GM19438 (cell line): ENCODE results near the gene HIP1.
"Not testable (repeated sequence)": the region's sequence is repeated elsewhere in the genome, so short reads cannot be mapped to it uniquely, and the experiment has no call there.

Source experiments
- ATAC-seq: cut with Tn5 transposase; IDR thresholded peaks from one replicate; pipeline ENCODE4 v1.9.1; 2021; ENCODE audit warnings: low read depth; ENCODE audit not compliant: unreplicated experiment

HIP1 gene

DNA sequence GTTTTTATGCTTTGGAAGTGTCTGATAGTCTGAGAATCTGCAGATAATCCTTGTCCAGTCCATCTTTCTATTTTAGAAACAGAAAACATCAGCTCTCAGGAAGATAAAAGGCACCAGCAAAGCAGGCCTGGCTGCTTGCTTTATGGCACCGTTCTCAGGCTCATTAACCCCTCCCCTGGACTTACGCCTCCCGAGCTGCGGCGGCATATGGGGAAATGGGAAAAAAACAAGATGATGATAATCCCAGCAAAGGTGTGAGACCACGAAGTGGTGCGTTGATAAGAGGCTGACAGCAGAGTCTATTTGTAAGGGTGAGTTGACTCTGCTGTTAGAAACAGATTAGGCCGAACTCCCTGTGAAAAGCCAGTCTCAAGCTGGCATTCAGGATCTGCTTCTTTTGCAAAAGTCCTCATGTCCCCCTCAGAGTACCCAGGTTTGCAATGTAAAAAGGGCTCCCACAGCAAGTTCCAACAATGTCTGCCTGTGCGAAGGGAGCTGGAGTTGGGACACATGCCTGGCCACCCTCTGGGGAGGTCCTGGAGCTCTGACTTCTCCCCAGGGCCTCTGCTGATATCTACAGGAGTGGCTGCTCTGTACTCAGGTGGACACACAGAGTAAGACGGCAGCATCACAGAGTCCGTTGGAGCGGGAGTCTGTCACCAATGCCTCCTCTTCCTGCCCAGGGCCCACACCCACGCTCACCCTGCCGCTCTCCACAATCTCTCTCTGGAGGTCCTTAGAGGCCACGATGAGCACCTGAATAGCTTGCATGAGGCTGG is 192.3 kb downstream of the HIP1 start:
- no peak for ATAC-seq

DNA sequence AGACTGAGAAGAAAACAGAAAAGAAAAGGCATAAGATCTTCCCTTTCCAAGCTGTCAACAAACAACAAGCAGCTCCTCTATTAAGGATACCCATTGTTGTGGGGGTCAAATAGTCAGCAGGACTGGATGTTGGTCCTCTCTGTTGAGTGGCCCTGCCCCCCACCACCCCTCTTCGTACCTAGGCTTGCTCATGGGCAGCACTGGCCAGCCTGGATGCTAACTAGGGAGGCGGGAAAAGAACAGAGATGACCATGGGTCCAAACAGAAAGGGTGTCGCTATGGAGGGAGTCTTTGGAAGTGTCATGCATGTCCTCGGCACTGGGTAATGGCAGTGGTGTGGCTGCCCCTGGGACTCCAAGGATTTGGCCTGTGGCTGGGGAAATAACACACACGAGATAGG is 201.0 kb downstream of the HIP1 start:
- no peak for ATAC-seq

DNA sequence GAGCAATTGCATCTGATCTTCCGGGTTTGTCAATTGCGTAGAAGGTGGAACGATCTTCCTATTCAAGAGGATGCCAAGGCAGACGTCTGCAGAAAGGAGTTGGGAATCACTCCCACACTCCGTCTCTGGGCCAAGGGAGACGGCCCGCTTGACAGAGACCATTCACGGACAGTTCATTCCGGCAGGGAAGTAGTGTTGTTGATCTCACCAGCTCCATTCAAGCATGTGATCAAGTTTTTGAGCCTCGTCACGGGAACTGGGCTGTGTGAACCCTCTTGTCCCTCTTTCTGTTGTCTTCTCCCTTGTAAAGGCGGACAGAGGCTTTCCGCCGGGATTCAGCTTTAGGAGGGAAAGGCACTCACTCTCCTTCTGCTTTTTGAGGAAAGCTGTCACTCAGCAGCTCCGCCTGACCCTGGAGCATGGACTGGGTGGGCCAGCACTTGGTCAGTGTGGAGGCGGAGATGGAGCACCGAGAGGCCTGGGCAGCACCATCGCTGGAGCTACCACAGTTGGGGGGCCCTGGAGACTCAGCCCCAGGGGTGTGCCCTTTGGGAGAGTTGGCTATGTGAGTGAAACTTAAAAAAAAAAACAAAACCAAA is 201.7 kb downstream of the HIP1 start:
- ATAC-seq = no peak

DNA sequence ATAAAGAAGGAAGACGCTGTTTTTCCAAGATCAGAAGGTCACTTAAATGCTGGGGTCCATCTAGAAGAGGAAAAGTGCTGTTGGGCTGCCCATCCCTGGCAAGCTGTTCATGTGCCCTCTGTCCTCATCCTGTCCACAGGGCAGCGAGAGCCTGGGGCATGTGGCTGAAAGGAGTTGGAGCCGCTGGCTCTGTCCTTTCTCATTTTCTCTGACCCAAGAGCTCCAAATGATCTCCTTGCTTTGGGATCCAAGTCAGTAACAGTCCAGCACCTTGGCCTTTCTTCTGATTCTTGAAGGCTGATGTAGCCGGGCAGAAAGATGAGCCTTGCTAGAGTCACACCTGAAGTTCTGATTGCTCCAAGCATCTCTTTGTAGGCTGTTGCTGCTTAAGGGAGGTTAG is 202.2 kb downstream of the HIP1 start:
- no peak for ATAC-seq

DNA sequence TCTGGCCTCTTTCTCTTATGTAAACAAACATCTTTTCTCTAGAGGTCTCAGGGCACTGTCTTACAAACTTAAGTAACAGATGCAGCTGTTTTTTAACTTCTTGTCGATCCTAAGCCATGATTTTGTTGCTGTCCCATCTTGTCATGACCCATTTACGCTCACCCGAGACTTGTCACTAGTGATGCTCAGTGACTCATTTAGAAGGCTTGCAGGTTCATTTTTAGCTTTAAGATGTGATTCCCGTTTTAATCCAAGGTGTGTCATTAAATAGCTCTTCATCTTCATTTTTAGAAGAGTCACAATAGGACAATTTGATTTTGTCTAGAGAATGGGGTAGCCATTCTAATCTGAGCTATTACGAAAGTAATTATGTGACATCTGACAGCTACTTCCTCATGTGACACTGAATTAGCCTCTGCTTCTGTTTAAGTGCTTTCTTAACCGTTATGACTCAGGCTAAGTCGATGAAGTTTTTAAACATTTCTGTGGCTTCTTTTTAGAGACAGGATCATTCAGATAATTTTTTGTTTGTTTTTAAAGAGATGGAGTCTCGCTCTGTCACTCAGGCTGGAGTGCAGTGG is 203.9 kb downstream of the HIP1 start:
- no peak for ATAC-seq

DNA sequence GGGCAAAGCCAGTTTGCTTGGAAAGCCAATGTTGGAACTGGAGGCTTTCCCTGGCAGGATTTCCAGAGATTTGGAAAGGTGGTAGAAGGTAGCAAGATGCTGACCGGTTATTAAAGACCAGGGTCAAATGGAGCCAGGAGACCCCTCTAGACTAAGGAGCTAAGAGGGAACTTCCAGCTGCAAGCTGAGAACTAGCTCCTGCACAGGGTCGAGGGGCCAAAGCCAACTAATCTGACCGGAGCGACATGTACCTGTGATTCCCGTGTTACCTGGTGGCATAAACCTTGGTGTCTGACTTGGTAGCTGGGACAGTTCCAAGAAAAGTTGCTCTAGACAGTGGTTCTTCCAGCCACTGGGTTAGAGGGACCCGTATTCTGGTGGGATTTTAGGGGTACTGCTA is 204.8 kb downstream of the HIP1 start:
- ATAC-seq = no peak

DNA sequence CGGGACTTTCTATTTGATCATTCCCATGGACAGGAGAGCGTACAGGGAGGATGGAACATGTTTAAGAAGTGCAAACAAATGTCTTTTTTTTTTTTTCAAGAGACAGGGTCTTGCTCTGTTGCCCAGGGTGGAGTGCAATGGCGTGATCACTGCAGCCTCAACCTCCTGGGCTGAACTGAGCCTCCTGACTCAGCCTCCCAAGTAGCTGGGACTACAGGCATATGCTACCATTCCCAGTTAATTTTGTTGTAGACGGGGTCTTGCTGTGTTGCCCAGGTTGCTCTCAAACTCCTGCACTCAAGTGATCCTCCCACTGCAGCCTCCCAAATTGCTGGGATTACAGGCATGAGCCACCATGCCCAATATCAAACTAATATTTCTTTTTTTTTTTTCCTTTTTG is 206.1 kb downstream of the HIP1 start:
- no peak for ATAC-seq

DNA sequence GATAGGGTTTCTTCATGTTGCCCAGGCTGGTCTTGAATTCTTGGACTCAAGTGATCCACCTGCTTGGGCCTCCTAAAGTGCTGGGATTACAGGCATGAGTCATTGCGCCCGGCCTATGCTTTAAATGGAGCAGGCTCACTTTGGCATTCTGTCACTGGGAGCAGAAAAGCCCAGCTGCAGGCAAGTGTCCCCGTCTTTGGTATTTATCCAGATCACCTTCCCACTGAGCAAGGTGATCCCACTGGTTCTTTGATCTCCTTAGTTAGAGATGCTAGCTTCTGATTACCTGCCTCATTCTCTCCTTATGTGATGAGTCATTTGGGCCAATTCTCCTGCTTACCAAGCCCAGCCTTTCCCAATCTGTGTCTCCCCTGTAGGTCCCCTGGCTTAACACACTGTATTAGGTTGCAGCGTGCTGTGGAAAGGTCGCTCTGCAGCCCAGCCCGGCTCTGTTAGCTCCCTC is 207.4 kb downstream of the HIP1 start:
- ATAC-seq = no peak

DNA sequence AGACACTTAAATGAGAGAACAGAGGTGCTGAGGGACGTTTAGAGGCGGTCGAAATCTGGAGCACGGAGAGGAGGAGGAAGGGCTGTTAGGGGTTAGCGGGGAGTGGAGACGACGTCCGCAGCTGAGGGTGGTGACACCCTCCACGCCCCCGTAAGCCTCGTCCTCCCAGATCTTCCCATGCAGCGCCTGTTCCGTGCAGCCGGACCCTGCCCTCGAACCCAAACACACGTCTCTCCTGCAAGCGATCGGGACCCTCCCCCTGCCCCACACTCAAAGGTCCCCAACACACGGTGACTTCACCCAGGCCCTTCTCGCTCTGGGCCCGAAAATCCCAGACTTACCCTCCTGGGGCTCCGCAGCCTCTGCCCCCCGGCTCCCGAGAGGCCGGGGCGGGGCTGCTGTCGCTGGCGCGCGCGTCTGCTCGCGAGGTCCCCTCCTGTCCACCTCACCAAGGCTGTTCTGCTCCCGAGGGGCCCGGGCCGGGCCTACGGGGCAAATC is 211.5 kb downstream of the HIP1 start:
- peak; percentile 4 for ATAC-seq

DNA sequence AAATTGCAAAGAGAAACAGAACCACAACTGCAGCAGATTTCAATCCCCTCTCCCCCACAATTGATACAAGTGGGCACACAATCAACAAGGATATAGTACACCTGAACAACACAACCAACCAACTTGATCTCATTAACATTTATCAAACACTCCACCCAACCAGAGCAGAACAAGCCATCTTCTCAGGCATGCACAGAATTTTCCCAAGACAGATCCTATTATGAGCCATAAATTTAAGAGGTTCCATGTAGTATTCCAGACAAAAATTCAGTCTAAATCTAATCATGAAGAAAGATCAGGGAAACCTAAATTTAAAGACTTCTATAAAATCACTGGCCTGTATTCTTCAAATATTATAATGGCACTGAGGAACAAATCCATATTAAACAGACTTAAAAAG is 217.0 kb downstream of the HIP1 start:
- ATAC-seq = not testable (repeated sequence)

DNA sequence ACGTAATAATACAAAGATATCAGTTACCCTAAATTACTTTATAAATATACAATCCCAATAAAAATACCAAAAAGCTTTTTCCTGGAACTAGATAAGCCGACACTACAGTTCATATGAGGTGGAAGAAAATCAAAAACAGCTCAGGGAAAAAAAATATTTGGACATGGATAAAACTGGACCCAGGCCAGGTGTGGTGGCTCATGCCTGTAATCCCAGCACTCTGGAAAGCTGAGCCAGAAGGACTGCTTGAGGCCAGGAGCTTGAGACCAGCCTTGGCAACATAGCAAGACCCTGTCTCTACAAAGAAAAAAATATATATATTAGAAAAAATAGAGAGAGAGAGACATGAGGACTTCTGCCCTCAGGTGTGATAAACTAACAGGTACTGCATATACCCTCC is 219.9 kb downstream of the HIP1 start:
- not testable (repeated sequence) for ATAC-seq

DNA sequence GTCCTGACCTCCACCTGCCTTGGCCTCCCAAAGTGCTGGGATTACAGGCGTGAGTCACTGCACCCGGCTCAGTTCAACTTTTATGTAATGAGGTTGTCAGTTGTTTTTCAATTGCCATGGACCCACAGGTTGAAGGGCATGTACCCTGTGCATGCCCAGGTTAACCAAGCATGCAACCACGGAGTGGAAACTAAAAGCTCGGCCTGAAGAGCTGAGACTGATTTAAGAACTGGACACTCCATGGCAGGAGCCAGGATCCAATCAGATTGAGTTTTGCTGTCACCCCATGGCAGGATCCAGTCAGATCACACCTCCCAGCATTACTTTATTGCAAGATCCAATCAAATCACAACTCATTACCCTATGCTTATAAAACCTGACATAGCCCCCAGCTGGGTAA is 229.7 kb downstream of the HIP1 start:
- ATAC-seq = not testable (repeated sequence)

DNA sequence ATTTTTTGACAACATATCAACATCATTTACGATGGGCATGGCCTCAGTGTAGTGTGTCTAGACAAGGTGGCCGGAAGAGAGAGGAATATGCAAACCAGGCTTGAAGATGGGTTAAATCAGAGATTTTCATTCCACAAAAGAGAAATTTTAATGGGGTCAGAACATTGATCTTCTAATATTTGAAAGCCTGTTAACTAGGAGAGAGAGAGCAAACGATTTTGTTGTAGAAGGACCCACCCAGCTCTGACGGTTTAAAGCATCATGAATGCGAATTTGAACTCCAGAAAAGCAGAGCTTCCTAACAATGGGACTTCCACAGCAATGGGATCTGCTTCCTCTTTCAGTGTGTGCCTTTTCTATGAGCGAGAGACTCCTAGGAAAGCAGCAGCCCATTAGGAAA is 246.7 kb downstream of the HIP1 start, which contains the start of gene SPDYE5:
TSS of gene SPDYE5 (plus strand) at position 301 of the 400 bp plus-strand sequence. CDS start 1,728 bp downstream, outside the sequence.
- not testable (repeated sequence) for ATAC-seq

DNA sequence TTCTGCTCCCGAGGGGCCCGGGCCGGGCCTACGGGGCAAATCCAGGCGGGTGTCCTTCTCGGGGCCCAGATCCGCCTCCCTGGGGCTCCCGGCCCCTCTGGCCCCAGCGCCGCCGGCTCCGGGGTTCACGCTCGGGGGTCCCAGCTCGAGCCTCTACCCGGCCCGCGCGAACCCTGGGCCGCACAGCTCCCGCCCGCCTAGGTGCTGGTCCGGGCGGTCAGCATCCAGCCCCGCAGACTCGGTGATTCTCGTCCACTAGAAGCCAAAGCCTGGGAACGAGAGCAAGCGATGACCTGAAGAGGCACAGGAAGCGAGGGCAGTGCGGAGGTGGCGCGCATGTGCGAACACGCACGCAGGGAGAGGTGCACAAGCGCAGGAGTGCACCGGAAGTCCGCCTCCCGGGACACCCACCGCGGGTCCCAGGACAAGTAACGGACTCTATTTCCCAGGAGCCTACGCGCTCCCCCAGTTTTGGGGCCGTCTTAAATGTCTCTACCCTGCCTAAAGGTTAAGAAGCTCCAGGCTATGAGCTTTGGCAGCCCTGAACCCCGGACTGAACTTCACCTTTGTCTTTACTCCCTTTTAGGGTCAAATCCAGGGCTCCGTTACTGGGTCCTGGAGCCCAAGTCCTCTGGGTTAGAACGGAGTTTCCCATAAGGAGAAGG is 252.6 kb downstream of the HIP1 start, which contains the start of gene POM121C:
TSS of gene POM121C (minus strand) at position 321 of the 665 bp plus-strand sequence. CDS start 44,803 bp downstream, outside the sequence.
- ATAC-seq = peak; percentile 99

DNA sequence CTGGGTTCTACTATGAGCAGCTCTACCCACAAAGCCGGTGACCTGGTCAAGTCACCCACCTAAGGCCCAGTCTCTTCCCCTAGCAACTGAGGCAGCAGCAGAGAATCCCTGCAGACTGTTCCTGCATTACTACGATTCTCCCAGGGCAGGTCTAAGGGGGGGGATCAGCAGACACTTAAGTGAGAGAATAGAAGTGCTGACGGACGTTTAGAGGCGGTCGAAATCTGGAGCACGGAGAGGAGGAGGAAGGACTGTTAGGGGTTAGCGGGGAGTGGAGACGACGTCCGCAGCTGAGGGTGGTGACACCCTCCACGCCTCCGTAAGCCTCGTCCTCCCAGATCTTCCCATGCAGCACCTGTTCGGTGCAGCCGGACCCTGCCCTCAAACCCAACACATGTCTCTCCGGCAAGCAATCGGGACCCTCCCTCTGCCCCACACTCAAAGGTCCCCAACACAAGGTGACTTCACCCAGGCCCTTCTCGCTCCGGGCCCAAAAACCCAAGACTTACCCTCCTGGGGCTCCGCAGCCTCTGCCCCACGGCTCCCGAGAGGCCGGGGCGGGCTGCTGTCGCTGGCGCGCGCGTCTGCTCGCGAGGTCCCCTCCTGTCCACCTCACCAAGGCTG is 253.3 kb downstream of the HIP1 start:
- peak; percentile 16 for ATAC-seq
